B cell (primary cell): ENCODE results near the gene CXXC5. TPM values are rescaled to one million over a fixed set of nuclear protein-coding genes. Genes with fewer than 3 reads are reported as not detected.
A peak's percentile ranks its signal among the peaks of the same experiment; 100 is the strongest.

Source experiments
- ATAC-seq: fragments of 200-7000 bp; cut with Tn5 transposase; one replicate; pipeline ENCODE4 v1.10.0; 2021; ENCODE audit warnings: low read depth, mild to moderate bottlenecking, moderate number of reproducible peaks, moderate library complexity
- CTCF ChIA-PET: fragments of 350-600 bp; sonication (Branson Sonifier 250); formaldehyde crosslinking; loops from one replicate; lab custom pipeline; 2021; ENCODE audit warnings: antibody characterized with exemption, inconsistent platforms; lab: Charles Lee
- POLR2A ChIA-PET: fragments of 350-600 bp; sonication (Branson Sonifier 250); formaldehyde crosslinking; loops from one replicate; lab custom pipeline; 2021; ENCODE audit warnings: antibody characterized with exemption; lab: Charles Lee
- DNase-seq: peaks from one replicate; pipeline ENCODE4 v3.0.0; 2013
- H2AFZ ChIP-seq: 2 replicates; pipeline ENCODE4 v1.6.1; 2012; ENCODE audit warnings: mild to moderate bottlenecking, low read depth, low read length; ENCODE audit not compliant: insufficient read depth, poor library complexity, severe bottlenecking
- H3K27ac ChIP-seq, 2 donors: 1 replicate in 1 of 2; 2 replicates in 1 of 2; pipeline ENCODE4 v1.5.1; 2012 to 2013; ENCODE audit warnings: low read length in 2 of 2, mild to moderate bottlenecking in 2 of 2, moderate library complexity in 1 of 2
- H3K27me3 ChIP-seq, 4 experiments: fragments of 200-600 bp in 1 of 4; sonication (generic) in 1 of 4; replicated peaks in 1 of 4; 1 replicate in 2 of 4; 2 replicates in 2 of 4; pipeline versions ENCODE4 v1.6.1 to v1.7.0; 2013 to 2016; ENCODE audit warnings: low read length in 3 of 4, mild to moderate bottlenecking in 2 of 4, mixed read lengths in 1 of 4, moderate library complexity in 1 of 4; ENCODE audit not compliant: insufficient read depth in 4 of 4, control insufficient read depth in 3 of 4; ENCODE audit errors: control extremely low read depth in 1 of 4
- H3K36me3 ChIP-seq, 2 experiments: replicated peaks in 1 of 2; 1 replicate in 1 of 2; 2 replicates in 1 of 2; pipeline versions ENCODE4 v1.6.1 to v1.7.1; 2013; ENCODE audit warnings: low read length in 1 of 2; ENCODE audit not compliant: insufficient read depth in 2 of 2, control insufficient read depth in 1 of 2; ENCODE audit errors: control extremely low read depth in 1 of 2, extremely low read depth in 1 of 2
- H3K4me1 ChIP-seq, 2 donors: fragments of 200-600 bp in 1 of 2; sonication (generic) in 1 of 2; 1 replicate in 1 of 2; 2 replicates in 1 of 2; pipeline versions ENCODE4 v1.5.1 to v1.6.1; 2013 to 2017; ENCODE audit warnings: low read length in 2 of 2; ENCODE audit not compliant: control insufficient read depth in 2 of 2, insufficient read depth in 2 of 2
- H3K4me2 ChIP-seq: replicated peaks from 2 replicates; pipeline ENCODE3; 2012; ENCODE audit warnings: mild to moderate bottlenecking, low read depth, low read length; ENCODE audit not compliant: poor library complexity, severe bottlenecking
- H3K4me3 ChIP-seq, 5 experiments: fragments of 200-600 bp in 1 of 5; sonication (generic) in 1 of 5; 1 replicate in 3 of 5; 2 replicates in 2 of 5; pipeline versions ENCODE4 v1.5.1 to v1.7.0; 2011 to 2016; ENCODE audit warnings: low read length in 4 of 5, mild to moderate bottlenecking in 4 of 5, low read depth in 2 of 5, control low read depth in 1 of 5, moderate library complexity in 1 of 5; ENCODE audit not compliant: insufficient read depth in 1 of 5; ENCODE audit errors: control extremely low read depth in 1 of 5, extremely low read depth in 1 of 5
- H3K79me2 ChIP-seq: fragments of 200-600 bp; sonication (generic); one replicate; pipeline ENCODE4 v1.6.0; 2016; ENCODE audit warnings: low read length; ENCODE audit not compliant: control insufficient read depth, insufficient read depth
- H3K9ac ChIP-seq: fragments of 200-600 bp; sonication (generic); 2 replicates; pipeline ENCODE4 v1.6.1; 2017; ENCODE audit warnings: mild to moderate bottlenecking, low read length, moderate library complexity
- H3K9me3 ChIP-seq, 3 donors: one replicate each; pipeline versions ENCODE4 v1.6.1 to v1.7.1; 2013; ENCODE audit warnings: low read length in 2 of 3; ENCODE audit not compliant: control insufficient read depth in 2 of 3, insufficient read depth in 1 of 3; ENCODE audit errors: control extremely low read depth in 1 of 3
- H4K20me1 ChIP-seq: 2 replicates; pipeline ENCODE4 v1.6.0; 2012; ENCODE audit warnings: mild to moderate bottlenecking, low read length; ENCODE audit not compliant: insufficient read depth, control insufficient read depth, poor library complexity, severe bottlenecking
- H3K27ac Mint-ChIP-seq: one replicate; pipeline ENCODE4 v1.8.0; 2021; ENCODE audit warnings: mixed read lengths
- H3K27me3 Mint-ChIP-seq: one replicate; pipeline ENCODE4 v1.8.0; 2021; ENCODE audit warnings: mixed read lengths
- H3K4me1 Mint-ChIP-seq: one replicate; pipeline ENCODE4 v1.8.0; 2021; ENCODE audit warnings: mixed read lengths
- H3K4me3 Mint-ChIP-seq: one replicate; pipeline ENCODE4 v1.8.0; 2021; ENCODE audit warnings: mixed read lengths
- H3K9me3 Mint-ChIP-seq: one replicate; pipeline ENCODE4 v1.8.0; 2022; ENCODE audit warnings: mixed read lengths; ENCODE audit not compliant: insufficient read depth
- CTCF ChIP-seq: fragments of 200-600 bp; IDR thresholded peaks from one replicate; pipeline ENCODE4 v1.8.0; 2022; ENCODE audit warnings: antibody characterized with exemption, mild to moderate bottlenecking
- EZH2 ChIP-seq: IDR thresholded peaks from 2 replicates; pipeline ENCODE4 v1.6.1; 2012; ENCODE audit warnings: borderline replicate concordance, low read depth, mild to moderate bottlenecking, moderate library complexity, low read length; ENCODE audit not compliant: insufficient read depth, poor library complexity, severe bottlenecking
- WGBS: methylation state at CpG from one replicate; pipeline ENCODE4 v1.1.5; 2013; ENCODE audit warnings: missing lambda C conversion rate; ENCODE audit not compliant: insufficient coverage; 5-methylcytosine and 5-hydroxymethylcytosine counted together
- intact Hi-C: fragments of 100-400 bp; cut with micrococcal nuclease; formaldehyde crosslinking; loops from one replicate; pipeline ENCODE4 v1.10.0; 2022
- polyA plus RNA-seq: library from polyadenylated mRNA; depleted of rRNA; stranded (reverse); fragments of >200 nt; gene quantifications from 2 replicates; pipeline ENCODE4 v1.2.3, GENCODE V29; 2012
- total RNA-seq, 2 donors: library from RNA; stranded (reverse); fragments of 120-200 nt in 1 of 2; gene quantifications; 1 replicate in 1 of 2; 2 replicates in 1 of 2; pipeline versions ENCODE4 v1.2.3 to v1.2.4, GENCODE V29; 2013 to 2022

Gene CXXC5
- total and polyA plus RNA-seq, 2 donors (not counting 1 experiment from before 2014, with no cell fraction given) = 126 to 143 TPM

GRCh38 chr5:139698490-139699146, 50.5 kb downstream of the CXXC5 start:
- peak; percentile 69 for DNase-seq
- H3K27me3 Mint-ChIP-seq = peaks cover 23% of the 10 kb centered on the region
- peaks cover 41 to 48% of the 10 kb centered on the region in 2 donors for H3K4me1 ChIP-seq
- 67% methylated on average over 3 of the region's 13 CpGs for WGBS
- TF ChIP-seq CTCF (no peak), EZH2 (no peak)
- H2AFZ ChIP-seq = no peak overlapping the region
- peaks cover 0 to 5% (median 0%) of the 10 kb centered on the region in 3 donors for H3K9me3 ChIP-seq
- peak overlapping the region; percentile 52 for H3K4me3 Mint-ChIP-seq
- peak; percentile 26 for ATAC-seq
- no peak overlapping the region for H3K4me3 ChIP-seq
- peaks cover 50% of the 10 kb centered on the region for H3K4me1 Mint-ChIP-seq
- no peaks in the 10 kb centered on the region for H3K36me3 ChIP-seq
- ChIA-PET POLR2A (interaction anchor here (0.7 to 1.6 kb wide), 5 partner anchors 28 to 100 kb away, joined by 3 to 6 read pairs (median 4); no protein-coding TSS in a partner anchor), CTCF (interaction anchor here (0.7 to 1.6 kb wide), 6 partner anchors 8 to 67 kb away, joined by 3 to 5 read pairs (median 4); no protein-coding TSS in a partner anchor)
- intact Hi-C loops = loop anchor here (1.0 to 10.0 kb wide), 3 partner anchors 10 to 276 kb away; no protein-coding TSS in a partner anchor
- no peaks in the 10 kb centered on the region for H3K79me2 ChIP-seq
- no peak overlapping the region for H3K27ac ChIP-seq
- peak overlapping the region; percentile 89 for H3K4me2 ChIP-seq
- H3K9me3 Mint-ChIP-seq = no peaks in the 10 kb centered on the region
- H4K20me1 ChIP-seq = no peaks in the 10 kb centered on the region
- H3K27ac Mint-ChIP-seq = peak overlapping the region; percentile 50
- no peak overlapping the region for H3K9ac ChIP-seq
- peaks cover 0 to 36% (median 13%) of the 10 kb centered on the region in 4 experiments for H3K27me3 ChIP-seq

- H3K27ac ChIP-seq = no peak overlapping the region
- H3K4me3 ChIP-seq = no peak overlapping the region
- no peak overlapping the region for H2AFZ ChIP-seq
- peaks cover 0 to 5% (median 0%) of the 10 kb centered on the region in 3 donors for H3K9me3 ChIP-seq
- no peak overlapping the region for H3K27ac Mint-ChIP-seq
- DNase-seq (no peak), ATAC-seq (no peak)
- no peak overlapping the region for H3K9ac ChIP-seq
- H3K9me3 Mint-ChIP-seq = no peaks in the 10 kb centered on the region
- no peaks in the 10 kb centered on the region for H3K36me3 ChIP-seq
- 100% methylated on average over 1 of the region's 2 CpGs for WGBS
- peaks cover 0 to 36% (median 13%) of the 10 kb centered on the region in 4 experiments for H3K27me3 ChIP-seq
- H3K27me3 Mint-ChIP-seq = peaks cover 23% of the 10 kb centered on the region
- CTCF ChIA-PET = interaction anchor here (1.1 to 4.0 kb wide), 7 partner anchors 10 to 67 kb away, joined by 3 to 23 read pairs (median 6); no protein-coding TSS in a partner anchor
- H3K4me1 ChIP-seq = peaks cover 41 to 48% of the 10 kb centered on the region in 2 donors
- POLR2A ChIA-PET = interaction anchor here (0.7 to 1.6 kb wide), 3 partner anchors 29 to 101 kb away, joined by 3 to 6 read pairs (median 3); no protein-coding TSS in a partner anchor
- no peaks in the 10 kb centered on the region for H4K20me1 ChIP-seq
- H3K79me2 ChIP-seq = no peaks in the 10 kb centered on the region
- H3K4me3 Mint-ChIP-seq = peak overlapping the region; percentile 49
- H3K4me1 Mint-ChIP-seq = peaks cover 50% of the 10 kb centered on the region
- no peak overlapping the region for H3K4me2 ChIP-seq
- TF ChIP-seq CTCF = no peak
- TF ChIP-seq EZH2 = no peak
- intact Hi-C loops = loop anchor here (1.0 to 10.0 kb wide), 3 partner anchors 9 to 277 kb away; no protein-coding TSS in a partner anchor
These were observed 51.2 kb downstream of the CXXC5 start for GRCh38 chr5:139699351-139699750.
